ENCODE results near the gene LPP.

Gene LPP

DNA sequence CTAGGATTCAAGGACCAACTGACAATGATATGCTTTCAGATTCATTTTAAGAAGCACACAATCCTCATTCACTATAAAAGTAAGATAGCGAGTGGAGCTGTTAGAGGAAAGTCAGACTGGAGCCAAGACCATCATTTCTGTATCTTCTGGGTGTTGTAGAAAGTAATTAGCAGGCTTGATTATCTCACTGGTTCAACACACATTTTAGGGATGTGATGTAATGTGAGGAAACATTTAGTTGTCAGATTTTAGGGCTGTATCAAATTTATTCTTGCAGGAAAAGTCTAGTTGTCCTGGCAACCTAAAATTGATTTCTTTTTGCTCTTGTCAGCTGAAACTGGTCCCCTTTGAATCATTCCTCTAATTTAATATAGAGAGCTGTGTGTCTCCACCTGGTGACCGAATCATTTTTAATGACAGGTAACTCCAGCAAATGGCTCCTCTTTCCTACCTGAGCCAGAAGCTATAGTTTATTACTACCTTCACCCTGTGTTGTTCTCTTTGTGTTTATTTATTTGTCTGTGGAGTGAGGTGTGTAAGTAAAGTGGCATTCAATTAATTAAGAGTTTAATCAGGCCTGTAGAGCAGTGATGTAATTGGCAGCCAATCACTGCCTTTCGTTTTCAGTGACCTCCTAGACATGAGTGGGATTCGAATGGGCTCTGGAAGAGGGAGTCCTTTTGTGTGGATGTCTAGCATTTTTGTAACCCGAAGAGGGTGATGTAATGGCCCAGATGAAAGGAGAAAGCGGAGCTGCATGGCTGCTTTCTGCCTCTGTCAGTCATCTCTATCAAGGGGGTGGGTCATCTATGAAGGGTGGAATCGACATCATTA lies 125.8 kb downstream of the LPP start:
- no peak for DNase-seq

DNA sequence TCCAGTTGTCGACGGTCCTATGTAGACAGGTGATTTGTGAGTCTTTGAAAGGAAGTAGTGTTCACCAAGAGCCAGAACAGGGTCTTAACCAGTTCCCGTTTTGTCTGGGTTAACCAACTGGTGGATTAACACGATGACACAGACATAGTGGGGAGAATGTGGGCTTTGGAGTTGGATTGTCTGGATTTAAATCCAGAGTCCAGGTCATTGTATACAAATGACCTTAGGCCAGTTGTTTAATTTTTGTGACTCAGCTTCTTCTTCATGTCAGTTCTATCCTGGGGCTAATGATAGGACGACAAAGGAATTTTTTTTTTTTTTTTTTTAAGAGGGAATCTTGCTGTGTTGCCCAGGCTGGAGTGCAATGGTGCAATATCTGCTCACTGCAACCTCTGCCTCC lies 126.7 kb downstream of the LPP start:
- no peak for DNase-seq

DNA sequence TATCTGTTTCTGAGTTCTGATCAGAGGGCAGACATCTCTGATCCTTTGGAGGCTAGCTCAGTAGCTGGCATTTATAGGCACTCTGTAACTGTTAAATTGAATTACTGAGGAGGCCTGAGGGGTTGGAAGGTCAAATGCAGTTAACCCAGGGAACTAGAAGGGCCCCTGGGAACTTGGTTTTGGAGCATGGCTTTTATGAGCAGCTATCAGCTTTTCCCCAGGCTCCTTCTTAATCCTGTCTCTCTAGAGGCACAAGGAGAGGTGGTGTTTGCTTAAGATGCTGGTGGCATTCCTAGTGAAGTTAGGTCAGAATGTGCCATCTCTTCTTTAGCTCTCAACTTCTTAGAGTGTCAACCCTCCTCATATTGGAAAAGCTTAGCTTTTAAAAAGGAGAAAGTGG lies 128.9 kb downstream of the LPP start:
- no peak for DNase-seq

DNA sequence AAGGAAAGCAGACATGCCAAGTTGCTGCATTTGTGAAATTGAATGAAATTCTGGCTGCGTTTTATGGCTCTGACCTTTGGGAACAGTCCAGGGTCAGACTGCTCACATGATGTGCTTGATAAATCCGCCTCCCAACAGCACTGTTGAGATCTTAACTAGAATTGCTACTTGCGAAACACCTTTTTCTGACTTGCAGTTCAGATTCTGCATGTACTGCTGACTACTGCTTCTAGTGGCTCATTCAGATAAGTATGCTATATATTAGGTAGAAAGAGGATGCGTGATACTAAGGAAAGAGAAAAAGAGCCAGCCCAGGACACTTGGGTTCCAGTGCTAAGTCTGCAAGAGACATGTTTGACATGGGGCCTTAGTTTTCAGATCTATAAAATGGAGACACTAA lies 129.4 kb downstream of the LPP start:
- no peak for DNase-seq

DNA sequence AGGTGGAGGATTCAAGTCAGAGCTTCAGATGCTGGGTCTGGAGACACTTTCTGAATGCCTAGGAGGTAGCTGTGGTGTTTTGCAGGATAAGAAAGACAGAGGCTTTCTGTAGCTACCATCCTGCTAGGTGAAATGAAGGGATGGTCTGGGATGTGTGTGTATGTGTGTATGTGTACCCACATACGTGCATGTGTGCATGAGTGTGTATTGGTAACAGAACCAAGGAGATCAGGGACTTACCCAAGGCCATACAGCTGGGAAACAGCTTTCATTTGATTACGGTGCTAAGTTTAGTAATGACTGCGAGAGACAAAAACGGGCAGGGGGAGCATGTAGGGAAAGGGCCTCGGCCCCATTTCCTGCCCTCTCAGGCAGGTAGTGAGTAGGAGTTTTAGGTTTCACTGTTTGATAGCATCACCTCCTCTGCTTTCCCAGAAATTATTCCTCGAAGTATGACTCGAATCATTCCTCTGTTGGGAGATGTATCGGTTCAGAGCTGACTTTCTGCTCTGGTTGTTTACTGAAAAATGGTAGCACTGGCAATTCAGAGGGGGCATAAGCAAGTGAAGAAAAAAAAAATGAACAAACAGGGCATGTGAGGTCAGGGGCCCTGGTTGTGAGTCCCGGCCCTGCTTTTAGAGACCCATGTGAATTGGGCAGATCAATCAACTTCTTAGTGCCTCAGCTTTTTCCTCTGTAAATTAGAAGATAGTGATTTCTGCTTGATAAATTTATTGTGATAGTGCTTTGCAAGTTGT lies 130.7 kb downstream of the LPP start:
- no peak for DNase-seq

DNA sequence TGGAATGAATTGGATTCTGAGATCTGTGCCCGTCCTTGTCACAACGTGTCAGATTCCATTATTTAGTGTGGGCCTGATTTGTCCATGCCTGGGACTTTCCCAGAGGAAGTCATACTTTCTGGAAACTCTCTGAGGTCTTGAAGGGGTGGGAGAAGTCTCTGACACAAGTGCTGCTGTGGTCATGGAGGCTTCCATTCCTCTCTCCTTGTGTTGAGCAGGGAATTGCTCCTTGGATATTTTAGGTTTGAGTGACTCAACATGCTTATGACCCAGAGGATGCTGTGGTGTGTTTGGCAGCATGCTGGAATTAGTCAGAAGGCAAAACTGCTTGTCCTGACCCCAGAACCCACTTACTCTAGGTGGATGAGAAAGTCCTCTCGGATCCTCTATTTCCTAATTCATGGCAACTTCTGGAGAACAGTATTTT lies 132.1 kb downstream of the LPP start:
- no peak for DNase-seq

DNA sequence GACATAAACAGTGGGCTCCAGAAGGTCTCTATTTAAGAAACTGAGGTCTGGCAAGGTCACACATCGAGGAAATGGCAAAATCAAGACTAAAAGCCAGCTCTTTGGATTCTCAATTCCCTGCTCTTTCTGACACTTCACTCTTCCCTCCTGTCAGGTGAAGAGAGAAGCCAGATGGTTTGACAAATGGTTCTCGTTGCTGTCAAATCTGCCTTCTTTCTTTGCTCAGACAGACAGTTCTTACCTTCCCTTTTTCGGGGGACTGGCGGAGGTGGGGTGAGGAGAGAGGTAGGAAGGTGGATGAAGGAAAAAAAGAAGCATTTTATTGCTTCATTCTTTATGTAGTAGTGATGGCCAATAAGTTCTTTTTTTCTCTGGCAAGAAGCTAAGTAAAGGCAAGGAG lies 133.4 kb downstream of the LPP start:
- no peak for DNase-seq

DNA sequence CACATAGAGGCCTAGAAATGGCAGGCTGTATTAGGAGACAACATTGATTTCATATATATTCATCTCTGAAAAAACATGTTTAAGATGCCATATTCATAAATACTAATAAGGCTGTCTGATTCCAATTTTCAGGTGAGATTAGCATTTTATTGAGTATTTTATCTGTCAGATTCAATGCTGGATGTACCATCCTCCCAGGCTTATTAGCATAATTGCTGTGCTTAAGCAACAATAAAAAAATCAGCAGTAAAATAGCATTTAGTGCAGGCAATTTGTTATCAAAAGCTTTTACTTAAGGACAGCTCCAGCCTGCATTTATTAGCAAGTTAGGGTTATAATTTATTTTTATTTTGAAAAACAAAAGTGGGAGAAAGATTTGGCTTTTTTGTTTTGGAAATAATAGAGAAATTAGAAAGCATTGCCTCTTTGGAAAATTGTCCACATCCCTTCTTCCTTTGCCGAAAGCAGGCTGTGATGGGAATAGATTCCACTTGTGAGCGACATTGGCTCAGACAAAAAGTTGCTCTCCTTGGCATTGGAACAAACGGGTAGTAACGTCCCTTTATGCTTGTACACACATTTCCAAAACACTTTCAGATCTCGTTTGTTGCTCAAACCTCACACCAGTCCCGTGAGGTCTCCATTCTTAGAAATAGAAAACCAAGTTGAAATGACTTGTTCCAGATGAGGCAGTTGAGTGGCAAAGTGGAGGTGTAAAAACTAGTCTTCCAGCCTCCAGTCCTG lies 134.0 kb downstream of the LPP start:
- no peak for DNase-seq

DNA sequence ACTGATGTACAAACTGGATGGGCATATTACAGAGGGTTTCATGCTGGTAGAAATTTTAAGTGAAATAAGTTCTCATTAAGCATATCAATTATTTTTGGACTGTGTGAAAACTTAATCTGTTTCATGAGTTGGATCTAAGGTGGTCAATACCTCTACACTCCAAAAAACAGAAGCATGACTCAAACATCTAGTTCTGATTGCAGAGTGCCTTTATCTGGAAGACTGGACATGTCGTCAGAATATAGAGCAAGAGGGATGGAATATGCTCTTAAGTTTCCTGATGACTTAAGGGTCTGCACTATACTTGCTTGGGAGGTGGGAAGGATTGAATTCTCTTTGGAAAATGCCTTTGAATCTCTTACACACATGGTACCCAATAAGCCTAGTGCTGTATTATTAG lies 138.3 kb downstream of the LPP start:
- no peak for DNase-seq

DNA sequence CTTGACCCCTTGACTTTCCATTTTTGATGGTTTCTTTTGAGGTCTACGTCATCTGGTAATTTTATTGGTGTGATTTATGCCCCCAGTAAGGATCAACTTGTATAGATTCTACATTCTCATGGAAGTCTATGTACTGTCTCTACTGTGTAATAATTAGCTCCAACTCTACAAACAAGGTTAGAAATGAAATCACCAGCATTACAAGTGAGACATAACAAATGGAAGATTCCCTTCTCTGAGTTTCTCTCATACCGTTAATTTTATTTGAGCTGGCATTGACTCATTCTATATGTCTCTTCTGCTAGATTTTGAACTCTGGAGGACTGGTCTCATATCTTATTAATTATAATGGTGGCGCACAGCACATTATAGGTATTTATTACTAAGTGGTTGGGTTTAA lies 138.9 kb downstream of the LPP start:
- DNase-seq, result no peak

DNA sequence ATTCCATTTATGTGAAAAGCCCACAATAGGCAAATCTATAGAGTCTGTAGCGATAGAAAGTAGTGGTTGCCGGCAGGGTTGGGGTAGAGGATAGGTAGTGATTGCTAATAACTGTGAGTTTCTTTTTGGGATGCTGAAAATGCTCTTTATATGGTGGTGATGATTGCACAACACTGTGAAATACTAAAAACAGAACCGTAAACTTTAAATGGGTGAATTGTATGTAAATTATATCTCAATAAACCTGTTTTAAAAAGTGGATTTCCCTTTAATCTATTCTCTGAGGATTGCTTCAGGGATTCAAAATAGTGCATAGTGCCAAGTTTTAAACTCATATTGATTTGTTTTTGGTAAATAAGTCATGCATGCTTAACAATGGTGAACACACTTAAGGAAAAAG lies 140.2 kb downstream of the LPP start:
- DNase-seq, result no peak

DNA sequence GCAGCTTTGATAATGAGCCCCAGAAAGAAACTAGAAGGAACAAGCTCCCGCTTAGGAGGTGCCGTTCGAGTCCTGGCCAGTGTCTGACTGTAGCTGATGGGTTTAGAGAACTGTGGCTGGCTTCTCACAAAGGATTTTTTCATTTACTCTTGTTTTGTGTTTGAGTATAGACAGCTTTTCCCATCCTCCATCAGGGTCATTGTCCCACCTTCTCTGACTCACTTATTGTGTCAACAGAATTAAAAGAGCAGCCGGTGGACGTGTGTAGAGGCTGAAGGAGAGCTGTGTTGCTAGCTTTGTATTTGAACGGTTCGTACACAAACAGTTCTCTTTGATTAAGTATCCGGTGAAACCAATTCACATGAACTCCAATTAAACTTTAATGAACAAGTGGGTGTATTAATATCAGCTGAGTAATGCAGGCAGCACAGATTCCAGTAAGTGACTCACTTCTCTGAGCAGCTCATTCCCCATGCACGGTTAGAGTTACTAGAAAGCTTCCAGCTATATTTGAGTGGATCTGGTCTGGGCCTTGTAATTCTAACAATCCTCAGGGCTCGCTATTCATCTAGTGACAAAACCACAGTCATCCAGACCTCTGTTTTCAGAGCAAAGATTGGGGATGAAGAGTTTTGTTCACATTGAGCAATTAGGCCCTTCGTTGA lies 141.0 kb downstream of the LPP start:
- no peak for DNase-seq

DNA sequence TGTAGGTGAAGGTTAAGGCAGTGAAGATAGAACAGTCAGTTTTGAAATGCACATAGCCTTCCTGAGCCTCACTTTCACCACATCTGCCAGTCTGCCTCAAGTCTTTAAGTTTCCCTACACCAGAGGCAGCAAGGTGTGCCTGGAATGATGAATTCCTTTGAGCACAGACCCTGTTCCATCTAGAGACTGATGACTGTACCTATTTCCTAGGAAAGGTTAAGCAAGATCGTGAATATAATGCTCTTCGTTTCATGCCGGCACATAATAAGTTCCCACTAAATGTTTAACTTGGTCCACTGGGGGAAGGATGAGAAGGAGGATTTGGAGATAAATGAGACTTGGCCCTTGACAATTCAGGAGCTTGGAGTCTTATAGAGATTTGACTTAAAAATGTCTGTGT lies 141.9 kb downstream of the LPP start:
- DNase-seq, result no peak

DNA sequence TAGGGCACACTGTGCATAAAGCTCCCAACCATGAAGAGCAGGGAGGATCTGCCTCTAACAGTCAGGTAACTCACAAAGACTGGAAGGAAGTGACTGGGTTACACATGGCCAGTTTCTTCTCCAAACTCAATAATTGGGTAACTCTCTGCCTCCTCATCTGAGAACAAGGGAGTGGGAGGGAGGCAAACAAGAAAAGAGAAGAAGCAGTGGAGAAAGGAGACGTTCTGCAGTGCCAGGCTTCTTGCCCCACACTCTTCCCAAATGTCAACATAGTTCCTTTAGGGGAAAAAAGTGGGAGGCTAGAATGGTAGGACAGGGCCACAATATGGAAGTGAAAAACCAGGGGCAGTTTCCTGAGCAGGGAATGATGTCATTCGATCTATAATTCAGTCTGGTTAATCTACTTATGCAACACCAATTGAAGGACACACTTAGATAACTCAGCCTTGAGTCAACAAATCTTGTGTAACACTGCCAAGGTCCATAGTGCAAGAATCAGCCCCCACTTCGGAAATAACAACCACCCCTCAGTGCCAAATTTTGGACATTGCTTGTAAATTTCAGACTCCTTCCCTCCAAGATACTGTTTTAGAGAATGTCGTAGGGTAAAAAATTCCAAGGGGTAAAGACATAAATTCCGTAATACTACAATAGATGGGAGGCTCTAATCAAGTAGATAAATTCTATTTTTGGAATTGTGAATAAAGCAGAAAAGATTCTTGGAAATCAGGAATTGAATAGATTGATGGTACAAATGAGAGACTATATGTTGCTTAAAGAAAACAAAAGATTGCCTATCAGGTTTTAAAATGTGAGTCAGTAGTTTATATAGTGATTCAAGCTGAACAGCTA lies 143.0 kb downstream of the LPP start:
- DNase-seq, result no peak

DNA sequence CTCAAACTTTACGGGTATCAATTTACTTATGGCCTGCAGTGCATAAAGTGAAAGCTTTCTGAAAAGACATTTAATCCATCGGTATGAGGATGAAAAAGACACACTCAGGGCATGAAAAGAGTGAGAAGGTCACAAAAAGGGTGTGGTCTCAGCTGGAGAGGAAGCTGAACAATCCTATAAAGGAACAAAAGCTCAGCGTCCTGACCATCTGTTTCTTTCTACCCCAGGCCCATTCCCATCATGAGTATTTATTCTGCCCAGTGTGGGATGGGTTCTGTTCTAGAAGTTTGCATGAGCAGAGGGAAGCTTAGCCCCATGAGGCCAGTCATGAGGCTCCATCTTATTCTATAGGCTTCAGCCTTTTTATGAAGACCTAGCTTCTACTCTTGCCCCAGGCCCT lies 144.6 kb downstream of the LPP start:
- DNase-seq, result no peak

DNA sequence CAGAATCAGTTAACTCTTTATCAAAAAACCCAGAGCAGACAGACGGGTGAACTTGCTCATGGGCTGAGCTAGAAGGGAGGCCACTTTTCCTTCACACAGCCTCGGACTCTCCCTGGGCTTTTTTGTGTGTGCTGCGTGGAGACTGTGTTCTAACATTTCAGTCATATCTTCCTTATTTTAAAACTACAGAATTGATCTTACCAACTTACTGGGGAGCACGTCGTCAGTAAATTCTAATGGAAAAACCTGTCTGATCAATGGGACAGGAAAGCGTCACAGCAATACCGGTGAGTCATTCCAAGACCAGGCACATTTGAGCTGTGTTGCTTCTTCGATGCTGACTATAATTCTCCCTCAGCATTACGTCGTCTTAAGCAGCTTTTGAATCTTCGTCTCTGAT lies 145.1 kb downstream of the LPP start:
- no peak for DNase-seq

DNA sequence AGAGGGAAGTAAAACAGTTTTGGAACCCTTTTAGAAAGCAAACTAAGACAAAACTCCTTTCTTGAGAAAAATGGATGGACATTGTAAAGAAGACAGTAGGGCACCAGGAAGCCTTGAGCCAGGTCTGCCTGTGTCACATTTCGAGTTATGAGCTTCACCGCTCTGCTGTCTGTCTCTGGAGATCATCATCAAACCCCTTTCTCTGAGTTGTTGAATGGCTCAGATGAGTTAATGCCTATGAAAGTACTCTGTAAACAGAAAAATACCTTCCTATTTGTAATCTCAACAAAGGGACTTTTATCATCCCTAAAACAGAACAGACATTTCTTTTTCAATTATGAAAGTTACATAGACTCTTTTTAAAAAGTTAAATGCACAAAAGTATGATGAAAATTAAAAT lies 145.8 kb downstream of the LPP start:
- DNase-seq, result no peak

DNA sequence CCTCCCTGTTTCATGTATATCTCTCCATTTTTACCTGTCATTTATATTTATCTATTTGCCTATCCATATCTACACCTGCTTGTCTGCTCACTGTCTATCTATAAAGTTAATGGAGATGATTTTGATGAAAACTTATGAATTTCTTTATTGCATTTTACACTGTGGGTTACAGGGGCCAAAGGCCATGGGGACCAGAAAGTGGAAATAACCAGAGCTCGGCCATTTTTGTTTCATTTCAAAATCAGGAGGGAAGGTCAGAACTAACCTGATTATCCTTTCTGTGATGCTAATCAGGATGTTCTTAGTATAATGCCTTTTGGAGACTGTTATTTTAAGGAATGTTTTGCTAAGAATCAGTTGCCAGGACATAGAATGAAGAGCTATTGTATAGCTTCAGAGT lies 147.2 kb downstream of the LPP start:
- no peak for DNase-seq

DNA sequence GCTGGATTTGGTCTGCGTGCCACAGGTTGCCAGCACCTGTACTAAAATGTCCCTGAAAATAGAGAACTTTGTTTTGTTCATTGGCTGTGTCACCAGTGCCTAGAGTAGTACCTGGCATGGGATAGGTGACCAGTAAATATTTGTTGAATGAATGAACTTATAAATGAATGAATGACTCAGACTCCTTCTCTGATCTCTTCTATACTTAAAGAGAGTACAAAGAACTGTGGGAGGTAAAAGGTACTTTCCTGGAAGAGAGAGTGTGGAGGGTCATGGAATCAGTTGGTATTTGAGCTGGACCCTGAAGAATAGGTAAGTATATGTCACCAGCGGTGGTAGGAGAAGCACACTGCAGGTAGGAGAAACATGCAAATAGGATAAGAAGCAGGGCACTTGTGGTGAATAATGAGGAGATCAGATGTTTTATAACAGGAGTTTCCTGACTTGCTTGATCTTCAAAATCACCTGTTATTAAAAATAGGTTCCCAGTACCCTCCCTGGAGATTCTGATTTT lies 149.4 kb downstream of the LPP start:
- no peak for DNase-seq

DNA sequence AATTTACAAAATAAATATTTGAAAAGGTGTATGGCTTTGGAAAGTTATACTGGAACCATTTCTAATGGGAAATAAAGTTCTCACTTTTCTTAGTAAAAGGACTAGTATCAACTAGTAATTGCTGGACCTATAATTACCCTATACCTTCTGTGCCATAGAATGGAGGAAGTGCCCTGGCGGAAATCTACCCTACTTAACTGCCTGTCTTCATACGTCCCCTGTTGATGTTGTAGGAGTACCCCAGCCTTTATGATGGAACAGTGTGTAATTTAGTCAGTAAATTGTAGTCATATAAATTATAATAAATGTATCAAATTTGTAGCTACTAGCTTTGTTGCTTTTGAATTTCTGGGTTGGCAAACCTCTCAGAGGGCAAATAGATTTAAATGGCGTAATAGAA lies 149.9 kb downstream of the LPP start:
- DNase-seq, result no peak

DNA sequence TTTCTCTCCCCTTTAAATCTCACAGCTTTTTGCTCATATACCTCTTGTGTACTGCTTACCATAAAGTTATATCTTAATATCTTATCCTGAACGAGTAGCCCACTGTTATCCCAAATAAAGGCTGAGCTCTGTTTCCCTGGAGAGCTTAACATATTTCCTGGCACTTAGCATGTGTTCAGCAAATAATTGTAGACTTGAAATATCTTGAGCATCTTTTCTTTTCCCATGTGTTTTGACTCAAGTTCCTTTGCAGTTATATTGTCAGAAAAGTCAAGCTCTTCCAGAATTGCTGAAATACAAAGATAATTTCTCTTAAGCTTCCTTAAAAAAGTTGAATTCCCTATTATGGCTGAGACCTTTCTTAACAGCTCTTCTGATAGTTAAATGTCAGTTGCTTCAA lies 150.5 kb downstream of the LPP start:
- DNase-seq, result no peak

DNA sequence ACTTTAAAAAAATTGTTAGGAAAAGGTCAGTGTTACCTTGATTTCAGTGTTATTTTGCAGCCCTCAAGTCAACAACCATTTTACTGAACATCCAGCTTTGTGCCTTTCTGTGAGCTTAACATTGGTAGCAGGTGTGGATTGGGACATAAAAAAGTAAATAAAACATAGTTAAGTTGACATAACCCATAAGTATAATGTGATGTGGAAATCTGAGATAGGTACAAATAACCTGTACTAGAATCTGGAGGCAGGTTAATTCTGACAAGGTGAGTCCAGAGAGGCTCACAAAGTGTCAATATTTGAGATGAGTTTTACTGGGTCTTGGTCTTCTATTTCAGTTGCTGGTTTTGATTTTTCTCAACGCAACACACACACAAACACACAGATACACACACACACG lies 151.3 kb downstream of the LPP start:
- DNase-seq, result no peak

Data from activated CD4-positive, CD25-positive, alpha-beta regulatory T cell treated with anti-CD3 and anti-CD28 coated beads, Interleukin-2, amount 50 U/mL, for 72 hours (primary cell).